Right ventricle myocardium inferior (tissue), 1 donor: ENCODE data around the gene FGF12. TPM values are rescaled to one million over a fixed set of nuclear protein-coding genes. Genes with fewer than 3 reads are reported as not detected.

Experiments used
- ATAC-seq: fragments of 200-7000 bp; cut with Tn5 transposase; one replicate; pipeline ENCODE4 v1.9.1; 2020; ENCODE audit warnings: mild to moderate bottlenecking, moderate library complexity
- DNase-seq: peaks from one replicate; pipeline ENCODE4 v3.0.0; 2021; ENCODE audit errors: missing footprints
- intact Hi-C: fragments of 100-400 bp; cut with DNase I; formaldehyde crosslinking; loops from one replicate; pipeline ENCODE4 v1.11.0; 2022
- total RNA-seq: library from RNA; stranded (reverse); fragmentation: NEBNext Ultra II Directional; extraction: Animal tissue kit (Norgen Biotek cat#: 25700); gene quantifications from one replicate; pipeline ENCODE4 v1.2.1, GENCODE V29; 2021
- donor health status: DM: no; HTN: yes; CAD: no; lungs with severe emphysema.

The FGF12 gene
- total RNA-seq, 1 donor from 2014 or later = 340 TPM

GRCh38 chr3:192408007-192408646 lies 319.2 kb downstream of the FGF12 start:
- intact Hi-C loops = no loop called here
- DNase-seq = no peak
- ATAC-seq = peak; percentile 29

- DNase-seq (no peak), ATAC-seq (no peak)
- intact Hi-C loops = no loop called here
Measured at GRCh38 chr3:192399767-192400166, 327.6 kb downstream of the FGF12 start.

- intact Hi-C loops = no loop called here
- no peak for DNase-seq
- no peak for ATAC-seq
Measured at GRCh38 chr3:192397012-192397411, 330.3 kb downstream of the FGF12 start.

- ATAC-seq (no peak), DNase-seq (no peak)
- intact Hi-C loops = no loop called here
Measured at GRCh38 chr3:192395506-192395905, 331.8 kb downstream of the FGF12 start.

- no peak for DNase-seq
- intact Hi-C loops = no loop called here
- ATAC-seq = no peak
Measured at GRCh38 chr3:192392986-192393385, 334.4 kb downstream of the FGF12 start.

- no peak for DNase-seq
- intact Hi-C loops = no loop called here
- no peak for ATAC-seq
Measured at GRCh38 chr3:192382861-192383260, 344.5 kb downstream of the FGF12 start.

GRCh38 chr3:192373586-192373985 lies 353.8 kb downstream of the FGF12 start:
- intact Hi-C loops = no loop called here
- ATAC-seq (no peak), DNase-seq (no peak)

GRCh38 chr3:192373032-192373431 lies 354.3 kb downstream of the FGF12 start:
- no peak for DNase-seq
- no peak for ATAC-seq
- intact Hi-C loops = no loop called here

GRCh38 chr3:192372616-192373015 lies 354.7 kb downstream of the FGF12 start:
- DNase-seq (no peak), ATAC-seq (no peak)
- intact Hi-C loops = no loop called here

- intact Hi-C loops = no loop called here
- DNase-seq (no peak), ATAC-seq (no peak)
Measured at GRCh38 chr3:192371870-192372400, 355.4 kb downstream of the FGF12 start.

GRCh38 chr3:192367616-192368015 lies 359.7 kb downstream of the FGF12 start:
- DNase-seq = no peak
- no peak for ATAC-seq
- intact Hi-C loops = no loop called here

GRCh38 chr3:192366916-192367315 lies 360.4 kb downstream of the FGF12 start:
- intact Hi-C loops = no loop called here
- no peak for ATAC-seq
- DNase-seq = no peak

- intact Hi-C loops = no loop called here
- DNase-seq (no peak), ATAC-seq (no peak)
Measured at GRCh38 chr3:192365571-192365970, 361.8 kb downstream of the FGF12 start.

GRCh38 chr3:192364316-192364715 lies 363.0 kb downstream of the FGF12 start:
- ATAC-seq (no peak), DNase-seq (no peak)
- intact Hi-C loops = no loop called here

GRCh38 chr3:192354687-192355086 lies 372.7 kb downstream of the FGF12 start:
- intact Hi-C loops = no loop called here

GRCh38 chr3:192352142-192352541 lies 375.2 kb downstream of the FGF12 start:
- no peak for DNase-seq

More at GRCh38 chr3:192354687-192355086, 372.7 kb downstream of the FGF12 start:
- ATAC-seq (no peak), DNase-seq (no peak)

GRCh38 chr3:192351441-192351840 lies 375.9 kb downstream of the FGF12 start:
- DNase-seq = no peak
- no peak for ATAC-seq
- intact Hi-C loops = no loop called here

More at GRCh38 chr3:192352142-192352541, 375.2 kb downstream of the FGF12 start:
- intact Hi-C loops = no loop called here
- no peak for ATAC-seq

- intact Hi-C loops = no loop called here
Measured at GRCh38 chr3:192340031-192340430, 387.3 kb downstream of the FGF12 start.

GRCh38 chr3:192339214-192339613 lies 388.1 kb downstream of the FGF12 start:
- intact Hi-C loops = loop anchor here (10.0 kb wide), 1 partner anchor 154 kb away; no protein-coding TSS in a partner anchor
- ATAC-seq (no peak), DNase-seq (no peak)

More at GRCh38 chr3:192340031-192340430, 387.3 kb downstream of the FGF12 start:
- DNase-seq (no peak), ATAC-seq (no peak)

- ATAC-seq (no peak), DNase-seq (no peak)
- intact Hi-C loops = loop anchor here (10.0 kb wide), 1 partner anchor 151 kb away; no protein-coding TSS in a partner anchor
Measured at GRCh38 chr3:192336286-192336685, 391.1 kb downstream of the FGF12 start.
